OCI-LY7 (cell line): ENCODE results near the gene FAIM2. TPM values are rescaled to one million over a fixed set of nuclear protein-coding genes. Genes with fewer than 3 reads are reported as not detected.

Source experiments
- BruUV-seq: library from RNA; stranded (reverse); fragments of 400-500 nt; replicated peaks from 2 replicates; lab custom pipeline; 2021; lab: Mats Ljungman, UMichigan
- CTCF ChIA-PET: fragments of 300-600 bp; sonication (Branson Sonifier 250); formaldehyde crosslinking; loops from one replicate; lab custom pipeline; 2022; ENCODE audit warnings: antibody characterized with exemption; ENCODE audit not compliant: unreplicated experiment; lab: Charles Lee
- POLR2A ChIA-PET: fragments of 300-600 bp; sonication (Branson Sonifier 250); formaldehyde crosslinking; loops from one replicate; lab custom pipeline; 2022; ENCODE audit warnings: antibody characterized with exemption; lab: Charles Lee
- DNase-seq: peaks from one replicate; pipeline ENCODE4 v3.0.0-alpha.2; 2015; ENCODE audit warnings: low spot score
- H2AFZ ChIP-seq: fragments of 200-600 bp; sonication (generic), shearing (Covaris generic); 2 replicates; pipeline ENCODE4 v1.6.1; 2014; ENCODE audit warnings: mild to moderate bottlenecking, antibody characterized with exemption, low read length, moderate library complexity
- H3K27ac ChIP-seq: fragments of 200-600 bp; sonication (generic); 2 replicates; pipeline ENCODE4 v1.5.1; 2014; ENCODE audit warnings: mixed run types, low read depth, mild to moderate bottlenecking, moderate library complexity, low read length, inconsistent platforms; ENCODE audit not compliant: poor library complexity, severe bottlenecking
- H3K36me3 ChIP-seq: fragments of 200-600 bp; sonication (generic); 2 replicates; pipeline ENCODE4 v1.6.1; 2014; ENCODE audit warnings: mild to moderate bottlenecking, antibody characterized with exemption, low read length, moderate library complexity, mixed read lengths; ENCODE audit not compliant: insufficient read depth
- H3K4me1 ChIP-seq: fragments of 200-600 bp; sonication (generic); 2 replicates; pipeline ENCODE4 v1.5.1; 2014; ENCODE audit warnings: mild to moderate bottlenecking, low read length; ENCODE audit not compliant: insufficient read depth, poor library complexity, severe bottlenecking
- H3K4me2 ChIP-seq: fragments of 200-600 bp; sonication (generic); 2 replicates; pipeline ENCODE4 v1.6.1; 2014; ENCODE audit warnings: mild to moderate bottlenecking, low read length
- H3K4me3 ChIP-seq: fragments of 200-600 bp; sonication (generic); 2 replicates; pipeline ENCODE4 v1.5.1; 2014; ENCODE audit warnings: mild to moderate bottlenecking, low read depth, low read length; ENCODE audit not compliant: poor library complexity, severe bottlenecking
- H3K79me2 ChIP-seq: fragments of 200-600 bp; sonication (generic); 2 replicates; pipeline ENCODE4 v1.6.1; 2016; ENCODE audit warnings: low read depth, mild to moderate bottlenecking, low read length, moderate library complexity, mixed read lengths; ENCODE audit not compliant: insufficient read depth
- H3K9me2 ChIP-seq: fragments of 200-600 bp; sonication (generic); 2 replicates; pipeline ENCODE4 v1.6.1; 2016; ENCODE audit warnings: mild to moderate bottlenecking, low read length, mixed read lengths; ENCODE audit not compliant: insufficient read depth
- H3K9me3 ChIP-seq: fragments of 200-600 bp; sonication (generic); 2 replicates; pipeline ENCODE4 v1.6.1; 2014; ENCODE audit warnings: mild to moderate bottlenecking, mixed run types, low read length, mixed read lengths
- H4K20me1 ChIP-seq: fragments of 200-600 bp; sonication (generic); 2 replicates; pipeline ENCODE4 v1.6.1; 2014; ENCODE audit warnings: mild to moderate bottlenecking, antibody characterized with exemption, low read length, moderate library complexity, mixed read lengths; ENCODE audit not compliant: insufficient read depth
- CTCF ChIP-seq: fragments of 200-600 bp; sonication (generic); conservative IDR thresholded peaks from 2 replicates; pipeline ENCODE4 v1.5.1; 2014; ENCODE audit warnings: mild to moderate bottlenecking, antibody characterized with exemption, low read length, moderate library complexity, mixed read lengths
- EZH2phosphoT487 ChIP-seq: fragments of 200-600 bp; sonication (generic); IDR thresholded peaks from 2 replicates; pipeline ENCODE4 v1.6.1; 2018; ENCODE audit warnings: low read depth, borderline replicate concordance, mild to moderate bottlenecking, mixed run types, antibody characterized with exemption, low read length, moderate library complexity, mixed read lengths
- intact Hi-C: fragments of 100-400 bp; cut with micrococcal nuclease; formaldehyde crosslinking; loops from one replicate; pipeline ENCODE4 v1.10.0; 2022; ENCODE audit not compliant: unreplicated experiment
- total RNA-seq, 2 experiments: library from RNA; depleted of rRNA in 1 of 2; stranded (reverse); fragments of >200 nt in 1 of 2; shearing (Covaris generic) in 1 of 2; gene quantifications; 2 replicates each; pipeline ENCODE4 v1.2.3, GENCODE V29; 2014 to 2022

The FAIM2 gene
- total RNA-seq, 2 experiments from 2014 or later = 0.10 TPM; not detected in 1

- DNase-seq = no peak
- Histone ChIP-seq H3K79me2 (no peaks in the 10 kb centered on the region), H3K4me2 (no peak overlapping the region), H2AFZ (no peak overlapping the region), H3K4me3 (no peak overlapping the region), H3K36me3 (no peaks in the 10 kb centered on the region), H3K9me3 (no peaks in the 10 kb centered on the region), H3K27ac (no peak overlapping the region), H3K9me2 (no peaks in the 10 kb centered on the region), H3K4me1 (no peaks in the 10 kb centered on the region), H4K20me1 (no peaks in the 10 kb centered on the region)
- intact Hi-C loops = no loop called here
- ChIA-PET POLR2A (no interaction called here), CTCF (no interaction called here)
- no peak for TF ChIP-seq CTCF
- no peak for TF ChIP-seq EZH2phosphoT487
- no TSS peak for BruUV-seq
These were observed 4.3 kb downstream of the FAIM2 start for GRCh38 chr12:49899286-49899843.

- H3K9me3 ChIP-seq = no peaks in the 10 kb centered on the region
- no peak for TF ChIP-seq CTCF
- TF ChIP-seq EZH2phosphoT487 = no peak
- intact Hi-C loops = no loop called here
- no peaks in the 10 kb centered on the region for H3K79me2 ChIP-seq
- CTCF ChIA-PET = no interaction called here
- POLR2A ChIA-PET = no interaction called here
- no peak overlapping the region for H3K4me2 ChIP-seq
- H3K36me3 ChIP-seq = no peaks in the 10 kb centered on the region
- no peak overlapping the region for H2AFZ ChIP-seq
- H4K20me1 ChIP-seq = no peaks in the 10 kb centered on the region
- H3K9me2 ChIP-seq = no peaks in the 10 kb centered on the region
- no TSS peak for BruUV-seq
- no peaks in the 10 kb centered on the region for H3K4me1 ChIP-seq
- H3K4me3 ChIP-seq = no peak overlapping the region
- H3K27ac ChIP-seq = no peak overlapping the region
- DNase-seq = no peak
These were observed 6.4 kb downstream of the FAIM2 start for GRCh38 chr12:49897276-49897675.

GRCh38 chr12:49895773-49896172 is 7.9 kb downstream of the FAIM2 start:
- no peak for DNase-seq
- H2AFZ ChIP-seq = no peak overlapping the region
- no TSS peak for BruUV-seq
- no peak overlapping the region for H3K4me2 ChIP-seq
- H3K9me2 ChIP-seq = no peaks in the 10 kb centered on the region
- H3K4me3 ChIP-seq = no peak overlapping the region
- no peaks in the 10 kb centered on the region for H3K36me3 ChIP-seq
- ChIA-PET POLR2A (no interaction called here), CTCF (no interaction called here)
- H3K27ac ChIP-seq = no peak overlapping the region
- no peaks in the 10 kb centered on the region for H3K9me3 ChIP-seq
- H4K20me1 ChIP-seq = no peaks in the 10 kb centered on the region
- no peaks in the 10 kb centered on the region for H3K4me1 ChIP-seq
- no peak for TF ChIP-seq CTCF
- no peak for TF ChIP-seq EZH2phosphoT487
- intact Hi-C loops = no loop called here
- H3K79me2 ChIP-seq = no peaks in the 10 kb centered on the region
